IgD-negative memory B cell (primary cell): ENCODE measurements around the gene LIN54. TPM values are rescaled to one million over a fixed set of nuclear protein-coding genes. Genes with fewer than 3 reads are reported as not detected.
"Not testable (repeated sequence)": the region's sequence is repeated elsewhere in the genome, so short reads cannot be mapped to it uniquely, and the experiment has no call there.

Source experiments
- H3K27ac Mint-ChIP-seq, 3 donors: one replicate each; pipeline ENCODE4 v1.8.0; 2020 to 2022; ENCODE audit warnings: mild to moderate bottlenecking in 3 of 3, mixed read lengths in 3 of 3, moderate library complexity in 1 of 3
- H3K27me3 Mint-ChIP-seq: one replicate; pipeline ENCODE4 v1.8.0; 2021; ENCODE audit warnings: mixed read lengths
- H3K36me3 Mint-ChIP-seq: one replicate; pipeline ENCODE4 v1.8.0; 2020; ENCODE audit warnings: mild to moderate bottlenecking, mixed read lengths
- H3K4me1 Mint-ChIP-seq, 3 donors: one replicate each; pipeline ENCODE4 v1.8.0; 2020 to 2022; ENCODE audit warnings: mixed read lengths in 3 of 3, mild to moderate bottlenecking in 1 of 3
- H3K4me3 Mint-ChIP-seq, 4 donors: one replicate each; pipeline ENCODE4 v1.8.0; 2020 to 2022; ENCODE audit warnings: mild to moderate bottlenecking in 4 of 4, mixed read lengths in 4 of 4, moderate library complexity in 3 of 4
- H3K9me3 Mint-ChIP-seq, 3 donors: one replicate each; pipeline ENCODE4 v1.8.0; 2020 to 2021; ENCODE audit warnings: mixed read lengths in 3 of 3, mild to moderate bottlenecking in 1 of 3
- polyA plus RNA-seq: library from polyadenylated mRNA; unstranded; fragments of 300-500 nt; fragmentation: Illumina TruSeq; gene quantifications from one replicate; pipeline ENCODE4 v1.2.3, GENCODE V29; 2021

LIN54 gene
- polyA plus RNA-seq, result 7.7 TPM

DNA sequence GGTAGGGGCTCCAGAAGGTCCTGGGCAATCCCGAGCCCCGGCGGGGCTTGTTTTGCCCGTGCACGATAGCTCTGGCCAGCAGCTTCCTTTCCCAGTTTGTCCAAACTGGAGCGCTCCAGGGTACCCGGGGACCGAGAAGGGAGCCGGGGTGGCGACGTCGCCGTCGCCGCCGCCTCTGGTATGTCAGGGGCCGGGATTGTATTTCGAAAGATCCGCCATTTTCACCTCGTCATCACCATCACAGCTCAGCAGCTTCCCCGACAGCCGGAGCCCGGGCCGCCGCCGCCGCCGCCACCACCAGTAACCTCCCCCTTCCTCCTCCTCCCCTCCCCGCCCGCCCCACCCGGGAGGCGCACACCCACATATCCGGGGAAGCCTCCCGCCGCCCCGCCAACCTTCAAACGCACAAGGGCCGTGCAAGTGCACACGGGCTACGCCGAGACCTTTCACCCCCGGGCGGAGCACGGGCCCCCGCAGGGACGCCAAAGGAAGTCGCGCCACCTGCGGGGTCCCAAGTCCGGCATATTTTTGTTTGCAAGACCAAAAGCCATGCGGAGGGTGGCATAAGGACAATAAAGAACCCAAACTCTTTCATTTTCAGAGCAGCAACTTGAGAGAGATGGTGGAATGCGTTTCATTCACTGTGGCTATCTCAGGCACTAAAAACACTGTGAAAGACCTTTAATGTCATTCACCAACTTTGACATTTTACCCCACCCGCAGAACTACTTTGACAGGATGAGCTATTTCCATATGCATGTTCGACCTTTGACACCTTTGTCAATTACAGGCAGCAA is at the start of gene LIN54:
Gene LIN54 (minus strand): TSS at position 302 of the 797 bp plus-strand sequence. CDS start 25,979 bp downstream, outside the sequence.
- H3K36me3 Mint-ChIP-seq, result peaks cover 6% of the 10 kb centered on the region
- H3K4me1 Mint-ChIP-seq, result peaks cover 33 to 42% (median 34%) of the 10 kb centered on the region in 3 donors
- H3K4me3 Mint-ChIP-seq, result peak within 1 kb of the TSS; percentile 83 to 99 (median 95)
- H3K9me3 Mint-ChIP-seq, result no peaks in the 10 kb centered on the region
- no peaks in the 10 kb centered on the region for H3K27me3 Mint-ChIP-seq
- peak within 1 kb of the TSS; percentile 73 to 96 (median 95) for H3K27ac Mint-ChIP-seq

DNA sequence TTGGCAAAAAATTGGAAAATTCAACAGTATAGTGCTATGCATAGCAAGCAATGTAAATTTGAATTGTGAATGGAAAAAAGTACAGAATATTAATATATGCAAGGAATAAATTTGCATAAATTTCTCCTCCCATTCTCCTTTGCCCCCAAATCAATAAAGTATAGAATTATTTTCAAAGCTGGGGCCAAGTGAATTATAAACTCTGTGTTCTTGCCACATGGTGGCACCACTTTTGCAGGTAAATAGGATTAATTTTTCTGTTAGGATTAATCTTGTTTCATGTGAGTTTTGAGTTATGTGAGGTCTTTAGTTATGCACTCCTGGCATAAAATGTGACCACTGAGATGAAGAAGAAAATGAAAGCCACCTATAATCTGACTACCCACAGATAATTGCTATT is 44.3 kb upstream of the LIN54 start:
- peaks cover 0 to 9% (median 4%) of the 10 kb centered on the region in 3 donors for H3K4me1 Mint-ChIP-seq
- no peaks in the 10 kb centered on the region for H3K27me3 Mint-ChIP-seq
- no peak overlapping the region for H3K27ac Mint-ChIP-seq
- no peak overlapping the region for H3K4me3 Mint-ChIP-seq
- H3K36me3 Mint-ChIP-seq, result peaks cover 7% of the 10 kb centered on the region
- no peaks in the 10 kb centered on the region for H3K9me3 Mint-ChIP-seq

DNA sequence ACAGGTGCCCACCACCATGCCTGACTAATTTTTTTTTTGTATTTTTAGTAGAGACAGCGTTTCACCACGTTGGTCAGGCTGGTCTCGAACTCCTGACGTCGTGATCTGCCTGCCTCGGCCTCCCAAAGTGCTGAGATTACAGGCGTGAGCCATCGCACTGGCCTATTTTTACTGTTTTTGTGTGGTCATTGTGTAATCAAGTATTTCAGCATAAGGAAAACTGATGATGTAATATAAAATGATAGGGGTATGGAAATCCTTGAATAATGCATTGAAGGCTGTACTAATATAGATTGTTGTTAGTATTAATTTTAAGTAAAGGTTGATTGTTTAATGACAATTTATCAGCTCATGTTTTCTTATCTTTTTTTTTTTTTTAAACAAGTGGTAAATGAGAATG is 38.2 kb upstream of the LIN54 start:
- H3K9me3 Mint-ChIP-seq, H3K4me1 Mint-ChIP-seq, H3K36me3 Mint-ChIP-seq, H3K27me3 Mint-ChIP-seq, H3K4me3 Mint-ChIP-seq: not testable (repeated sequence)
- H3K27ac Mint-ChIP-seq, result peak overlapping the region in 1 of 3 donors; percentile 44

DNA sequence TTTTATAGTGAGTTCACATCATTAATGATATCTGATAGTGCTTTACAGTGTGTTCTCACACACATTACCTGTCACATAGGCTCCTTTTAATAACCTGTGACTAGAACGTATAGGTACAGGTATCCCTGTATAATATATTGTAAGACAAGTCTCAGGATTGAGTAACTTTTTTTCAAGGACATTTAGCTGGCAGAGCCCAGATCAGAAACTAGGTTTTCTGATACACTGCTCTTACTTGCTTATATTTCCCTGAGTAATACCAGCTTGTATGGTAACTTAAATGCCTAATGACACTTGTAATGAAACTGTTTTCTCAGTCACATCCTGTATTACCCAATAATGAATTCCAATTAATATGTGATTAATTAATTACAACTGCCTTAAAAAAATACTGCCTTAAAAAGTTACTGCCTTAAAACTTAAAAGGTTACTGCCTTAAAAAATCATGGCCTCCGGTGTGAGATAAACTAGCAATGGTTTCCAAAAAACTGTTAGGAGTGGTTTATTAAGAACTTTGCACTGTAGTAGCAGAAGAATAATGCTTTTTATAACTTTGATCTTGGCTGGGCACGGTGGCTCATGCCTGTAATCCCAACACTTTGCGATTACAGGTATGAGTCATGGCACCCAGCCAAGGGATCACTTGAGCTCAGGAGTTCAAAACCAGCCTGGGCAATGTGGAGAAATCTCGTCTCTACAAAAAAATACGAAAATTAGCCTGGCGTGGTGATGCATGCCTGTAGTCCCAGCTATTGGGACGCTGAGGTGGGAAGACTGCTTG is 36.3 kb upstream of the LIN54 start:
- Mint-ChIP-seq H3K36me3 (peaks cover 4% of the 10 kb centered on the region), H3K4me1 (peaks cover 1 to 7% (median 7%) of the 10 kb centered on the region in 3 donors), H3K9me3 (no peaks in the 10 kb centered on the region), H3K27ac (no peak overlapping the region), H3K4me3 (no peak overlapping the region), H3K27me3 (no peaks in the 10 kb centered on the region)

DNA sequence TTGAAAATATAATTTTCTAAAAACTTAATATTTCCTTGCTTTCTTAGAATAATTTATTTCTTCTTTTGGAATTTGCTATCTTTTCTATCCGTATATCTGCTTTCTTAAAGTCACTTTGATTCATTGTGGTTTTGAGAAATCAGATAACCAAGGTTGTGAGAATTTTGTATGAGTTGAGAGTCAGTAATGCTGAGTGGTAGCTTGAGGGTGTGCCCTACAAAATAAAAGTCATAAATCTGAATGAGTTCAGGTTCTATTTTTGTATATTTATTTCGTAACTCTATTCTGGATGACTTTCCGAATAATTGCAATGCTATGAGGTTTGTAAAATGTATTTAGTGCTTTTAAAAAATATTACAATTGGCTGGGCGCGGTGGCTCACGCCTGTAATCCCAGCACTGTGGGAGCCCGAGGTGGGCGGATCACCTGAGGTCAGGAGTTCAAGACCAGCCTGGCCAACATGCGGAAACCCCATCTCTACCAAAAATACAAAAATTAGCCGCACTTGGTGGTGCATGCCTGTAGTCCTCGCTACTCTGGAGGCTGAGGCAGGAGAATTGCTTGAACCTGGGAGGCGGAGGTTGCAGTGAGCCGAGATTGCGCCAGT is 33.3 kb upstream of the LIN54 start:
- Mint-ChIP-seq H3K9me3 (no peaks in the 10 kb centered on the region), H3K4me1 (peaks cover 3 to 24% (median 17%) of the 10 kb centered on the region in 3 donors), H3K27me3 (no peaks in the 10 kb centered on the region), H3K36me3 (peaks cover 6% of the 10 kb centered on the region), H3K27ac (no peak overlapping the region), H3K4me3 (no peak overlapping the region)

DNA sequence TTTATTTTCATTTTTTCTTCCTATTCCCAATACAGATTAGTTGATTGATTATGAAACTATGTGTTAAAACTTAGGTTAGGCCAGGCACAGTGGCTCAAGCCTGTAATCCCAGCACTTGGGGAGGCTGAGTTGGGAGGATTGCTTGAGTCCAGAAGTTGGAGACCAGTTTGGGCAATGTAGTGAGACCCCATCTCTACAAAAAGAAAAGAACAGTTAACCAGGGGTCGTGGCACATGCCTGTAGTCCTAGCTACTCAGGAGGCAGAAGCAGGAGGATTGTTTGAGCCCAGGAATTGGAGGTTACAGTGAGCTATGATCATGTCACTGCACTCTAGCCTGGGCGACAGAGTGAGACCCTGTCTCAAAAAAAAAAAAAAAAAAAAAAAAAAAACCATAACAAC is 32.5 kb upstream of the LIN54 start:
- not testable (repeated sequence) for H3K36me3 Mint-ChIP-seq, H3K27ac Mint-ChIP-seq, H3K9me3 Mint-ChIP-seq, H3K27me3 Mint-ChIP-seq
- Mint-ChIP-seq H3K4me1 (peaks cover 6 to 24% (median 17%) of the 10 kb centered on the region in 3 donors), H3K4me3 (peak overlapping the region in 1 of 4 donors; percentile 29)

DNA sequence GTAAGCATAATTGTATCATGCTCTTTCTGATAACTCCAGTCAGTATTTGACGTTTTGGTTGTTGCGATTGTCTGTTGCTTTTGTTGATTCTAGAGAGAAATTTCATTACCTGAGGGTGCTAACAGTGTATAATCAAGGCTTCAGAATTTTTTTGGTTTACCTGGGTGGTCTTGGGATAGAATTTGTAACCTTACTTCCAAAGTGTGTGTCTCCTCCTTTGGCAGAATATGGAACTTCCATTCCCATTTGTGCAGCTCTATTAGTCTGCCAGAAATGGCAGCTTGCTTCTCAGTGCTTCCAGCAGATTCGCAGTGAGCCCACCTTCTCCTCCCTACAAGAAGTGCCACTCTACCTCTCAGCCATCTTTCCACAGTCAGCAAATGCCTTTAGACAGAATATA is 29.6 kb upstream of the LIN54 start:
- Mint-ChIP-seq H3K36me3 (peaks cover 3% of the 10 kb centered on the region), H3K4me3 (peak overlapping the region in 1 of 4 donors; percentile 1), H3K9me3 (no peaks in the 10 kb centered on the region), H3K4me1 (peaks cover 19 to 35% (median 28%) of the 10 kb centered on the region in 3 donors), H3K27me3 (no peaks in the 10 kb centered on the region), H3K27ac (no peak overlapping the region)

DNA sequence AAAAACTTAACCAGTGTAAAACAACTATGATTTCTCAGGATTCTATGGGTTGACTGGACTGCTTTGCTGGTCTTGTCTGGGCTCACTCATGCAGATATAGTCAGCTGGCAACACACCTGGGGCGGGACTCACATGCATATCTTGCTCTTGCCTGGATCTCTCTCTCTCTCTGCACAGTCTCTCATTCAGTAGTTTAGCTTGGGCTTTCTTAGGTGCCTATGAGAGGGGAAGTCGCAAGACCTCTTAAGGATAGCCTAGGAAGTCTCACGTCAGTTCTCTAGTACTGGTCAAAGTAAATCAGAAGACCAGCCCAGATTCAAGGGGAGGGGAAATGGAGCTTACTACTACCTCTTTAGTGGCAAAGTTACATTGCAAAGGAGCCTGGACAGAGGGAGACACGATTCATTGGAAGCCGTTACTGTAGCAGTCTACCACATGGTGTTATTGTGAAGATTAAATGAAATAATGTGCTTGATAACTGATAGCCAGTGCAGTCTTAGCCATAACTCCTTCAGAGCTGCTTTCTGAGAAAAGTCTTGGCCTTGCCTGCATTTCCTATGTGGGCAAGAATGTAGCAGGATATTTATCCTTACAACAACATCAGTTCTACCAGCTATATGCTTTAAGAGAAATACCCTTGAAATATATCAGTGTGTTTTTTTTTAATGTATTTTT is 26.5 kb upstream of the LIN54 start:
- Mint-ChIP-seq H3K36me3 (peaks cover 3% of the 10 kb centered on the region), H3K4me1 (peaks cover 21 to 36% (median 35%) of the 10 kb centered on the region in 3 donors), H3K9me3 (no peaks in the 10 kb centered on the region), H3K4me3 (peak overlapping the region in 1 of 4 donors; percentile 96), H3K27me3 (peaks cover 1% of the 10 kb centered on the region), H3K27ac (no peak overlapping the region)

DNA sequence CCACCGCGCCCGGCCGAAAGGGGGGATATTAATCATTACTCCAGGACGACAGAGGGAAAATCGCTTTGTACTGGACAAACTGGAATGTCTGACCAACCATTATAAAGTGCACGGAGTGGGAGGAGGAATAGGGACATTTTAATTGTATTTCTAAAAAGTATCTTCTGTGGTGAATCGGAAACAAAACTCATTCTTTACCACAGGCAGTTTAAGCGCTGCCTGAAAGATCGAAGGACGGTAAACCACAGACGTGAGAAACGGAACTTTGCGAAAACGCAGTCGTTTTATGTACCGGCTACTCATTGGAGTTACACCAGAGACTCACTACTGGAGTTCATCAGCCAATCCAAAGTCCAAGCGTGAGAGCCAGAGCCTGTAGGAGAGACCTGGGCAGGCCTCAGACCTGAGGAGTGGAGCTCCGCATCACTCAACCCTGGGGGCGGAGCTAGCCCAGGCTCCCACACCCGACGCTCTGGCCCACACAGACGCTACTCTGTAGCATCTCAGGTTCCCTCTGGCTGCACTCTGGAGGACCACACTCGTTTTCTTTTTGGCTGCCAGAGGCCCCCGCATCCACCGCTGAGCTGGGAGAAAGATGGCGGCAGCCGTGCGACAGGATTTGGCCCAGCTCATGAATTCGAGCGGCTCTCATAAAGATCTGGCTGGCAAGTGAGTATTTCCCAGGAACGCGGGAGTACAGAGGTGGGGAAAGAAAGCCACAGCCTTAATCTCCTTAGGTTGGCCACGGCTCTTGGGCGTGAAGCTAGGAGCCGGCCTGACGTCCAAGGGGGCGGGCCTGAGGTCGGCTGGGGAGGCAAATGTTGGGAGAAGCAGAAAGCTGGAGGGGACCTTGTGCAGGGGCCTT is 24.2 kb upstream of the LIN54 start, which contains the start of gene COPS4:
Gene COPS4 (plus strand): TSS at position 554 of the 865 bp plus-strand sequence. CDS start 42 bp downstream, at position 596.
- Mint-ChIP-seq H3K27ac (peak within 1 kb of the TSS; percentile 92 to 99 (median 93)), H3K4me1 (peaks cover 18 to 28% (median 25%) of the 10 kb centered on the region in 3 donors), H3K4me3 (peak within 1 kb of the TSS; percentile 96 to 100 (median 99)), H3K27me3 (peaks cover 1% of the 10 kb centered on the region), H3K9me3 (no peaks in the 10 kb centered on the region), H3K36me3 (peaks cover 3% of the 10 kb centered on the region)

DNA sequence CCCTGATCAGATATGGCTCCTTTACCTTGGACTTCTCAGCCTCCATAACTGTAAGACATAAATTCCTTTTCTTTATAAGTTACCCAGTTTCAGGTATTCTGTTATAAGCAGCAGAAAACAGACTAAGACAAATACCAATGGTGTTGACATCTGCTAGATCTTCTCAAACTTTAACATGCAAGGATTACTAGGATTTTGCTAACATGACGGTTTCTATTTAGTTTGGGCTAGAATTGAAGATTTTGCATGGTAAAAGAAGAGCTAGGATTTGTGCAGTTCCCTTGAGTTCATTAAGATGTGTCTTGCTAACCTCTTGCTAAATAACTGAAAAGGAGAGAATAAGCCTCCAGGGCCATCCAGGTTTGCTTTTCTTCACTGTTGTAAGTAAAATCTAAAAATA is 19.1 kb upstream of the LIN54 start:
- Mint-ChIP-seq H3K9me3 (peaks cover 2 to 8% (median 4%) of the 10 kb centered on the region in 3 donors), H3K36me3 (no peaks in the 10 kb centered on the region), H3K4me1 (peaks cover 5 to 9% (median 9%) of the 10 kb centered on the region in 3 donors), H3K27ac (no peak overlapping the region), H3K27me3 (no peaks in the 10 kb centered on the region), H3K4me3 (peak overlapping the region in 1 of 4 donors; percentile 19)

DNA sequence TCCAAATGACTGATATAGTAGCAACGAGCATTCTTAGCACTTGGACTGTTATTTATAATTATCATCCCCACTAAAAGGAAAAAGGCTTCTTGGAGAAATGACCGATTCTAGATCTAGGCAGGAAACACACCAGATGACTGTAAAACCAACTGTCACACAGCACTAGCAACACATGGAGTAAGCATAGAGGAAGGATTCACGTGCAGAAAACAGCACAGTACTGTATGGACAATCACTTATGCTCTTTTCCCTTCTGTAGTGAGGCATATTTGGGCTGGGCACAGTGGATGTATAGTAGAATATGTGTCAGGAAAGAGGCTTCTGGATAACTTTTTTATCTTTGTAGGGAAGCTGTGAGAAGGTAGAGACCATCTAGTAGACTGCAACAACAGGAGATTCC is 18.4 kb upstream of the LIN54 start:
- Mint-ChIP-seq H3K27ac (no peak overlapping the region), H3K36me3 (no peaks in the 10 kb centered on the region), H3K4me1 (peaks cover 5 to 9% (median 5%) of the 10 kb centered on the region in 3 donors), H3K4me3 (peak overlapping the region in 1 of 4 donors; percentile 19), H3K9me3 (peaks cover 2 to 8% (median 8%) of the 10 kb centered on the region in 3 donors), H3K27me3 (no peaks in the 10 kb centered on the region)

DNA sequence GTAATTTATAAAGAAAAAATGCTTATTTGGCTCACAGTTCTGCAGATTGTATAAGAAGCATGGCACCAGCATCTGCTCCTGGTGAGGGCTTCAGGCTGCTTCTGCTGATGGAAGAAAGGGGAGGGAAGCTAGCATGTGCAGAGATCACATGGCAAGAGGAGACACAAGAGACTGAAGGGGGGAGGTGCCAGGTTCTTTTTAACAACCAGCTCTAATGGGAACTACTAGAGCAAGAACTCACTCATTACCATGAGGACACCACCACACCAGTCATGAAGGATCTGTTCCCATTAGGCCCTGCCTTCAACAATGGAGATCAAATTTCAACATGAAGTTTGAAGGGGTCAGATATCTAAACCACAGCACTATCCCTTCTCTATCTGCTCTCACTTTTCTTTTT is 14.9 kb upstream of the LIN54 start:
- Mint-ChIP-seq H3K4me3 (peak overlapping the region in 2 of 4 donors; percentile 46 to 84), H3K27ac (no peak overlapping the region), H3K27me3 (no peaks in the 10 kb centered on the region)

DNA sequence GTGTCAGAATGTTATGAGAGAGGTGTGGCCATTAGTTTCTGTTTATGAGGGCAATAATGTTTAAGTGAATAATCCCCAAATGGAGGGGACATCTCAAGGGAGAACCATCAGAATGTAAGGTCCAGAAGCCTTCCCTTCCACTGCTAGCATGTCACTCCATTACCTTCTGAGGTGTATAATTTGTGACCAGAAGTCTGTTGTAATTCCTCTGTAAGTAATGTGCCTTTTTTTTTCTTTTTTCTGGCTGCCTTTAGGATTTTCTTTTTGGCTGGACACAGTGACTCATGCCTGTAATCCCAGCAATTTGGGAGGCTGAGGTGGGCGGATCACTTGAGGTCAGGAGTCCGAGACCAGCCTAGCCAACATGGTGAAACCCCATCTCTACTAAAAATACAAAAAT is 13.6 kb upstream of the LIN54 start:
- H3K27me3 Mint-ChIP-seq, result no peaks in the 10 kb centered on the region
- H3K9me3 Mint-ChIP-seq, result peaks cover 2 to 8% (median 8%) of the 10 kb centered on the region in 3 donors
- H3K4me3 Mint-ChIP-seq, result peak overlapping the region in 1 of 4 donors; percentile 30
- H3K4me1 Mint-ChIP-seq, result peaks cover 5 to 9% (median 5%) of the 10 kb centered on the region in 3 donors
- H3K27ac Mint-ChIP-seq, result no peak overlapping the region
- no peaks in the 10 kb centered on the region for H3K36me3 Mint-ChIP-seq

More for the DNA sequence above, 14.9 kb upstream of the LIN54 start:
- no peaks in the 10 kb centered on the region for H3K36me3 Mint-ChIP-seq
- peaks cover 5 to 9% (median 5%) of the 10 kb centered on the region in 3 donors for H3K4me1 Mint-ChIP-seq
- peaks cover 2 to 8% (median 8%) of the 10 kb centered on the region in 3 donors for H3K9me3 Mint-ChIP-seq

DNA sequence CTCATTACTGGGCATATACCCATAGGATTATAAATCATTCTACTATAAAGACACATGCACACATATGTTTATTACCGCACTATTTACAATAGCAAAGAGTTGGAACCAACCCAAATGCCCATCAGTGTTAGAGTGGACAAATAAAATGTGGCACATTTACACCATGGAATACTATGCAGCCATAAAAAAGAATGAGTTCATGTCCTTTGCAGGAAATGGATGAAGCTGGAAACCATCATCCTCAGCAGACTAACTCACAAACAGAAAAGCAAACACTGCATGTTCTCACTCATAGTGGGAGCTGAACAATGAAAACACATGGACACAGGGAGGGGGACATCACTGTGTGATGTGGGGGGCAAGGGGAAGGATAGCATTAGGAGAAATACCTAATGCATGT is 13.0 kb upstream of the LIN54 start:
- not testable (repeated sequence) for H3K27me3 Mint-ChIP-seq, H3K9me3 Mint-ChIP-seq, H3K4me3 Mint-ChIP-seq, H3K27ac Mint-ChIP-seq, H3K36me3 Mint-ChIP-seq, H3K4me1 Mint-ChIP-seq
